H1 (cell line): ENCODE data around the gene GNAO1. TPM values are rescaled to one million over a fixed set of nuclear protein-coding genes. Genes with fewer than 3 reads are reported as not detected.

Source experiments
- CTCF ChIA-PET: fragments of 300-600 bp; sonication (Branson Sonifier 250); formaldehyde crosslinking; loops from one replicate; lab custom pipeline; 2021; ENCODE audit not compliant: partially characterized antibody; lab: Charles Lee
- POLR2A ChIA-PET: fragments of 300-600 bp; sonication (Branson Sonifier 250); formaldehyde crosslinking; loops from one replicate; lab custom pipeline; 2021; ENCODE audit warnings: inconsistent platforms; ENCODE audit not compliant: partially characterized antibody; lab: Charles Lee
- DNase-seq, 2 experiments: peaks; one replicate each; pipeline versions ENCODE4 v3.0.0 to v3.0.0-alpha.2; 2010 to 2022; ENCODE audit warnings: low spot score in 2 of 2, low read depth in 1 of 2, mixed read lengths in 1 of 2
- FAIRE-seq: peaks from 2 replicates; lab custom pipeline; 2011; peaks lifted over from hg19 to GRCh38; lab: Jason Lieb, UNC
- H2AFZ ChIP-seq: 2 replicates; pipeline ENCODE4 v1.8.1; 2012; ENCODE audit warnings: low read length, inconsistent platforms
- H2AK5ac ChIP-seq: 2 replicates; pipeline ENCODE4 v1.6.1; 2013; ENCODE audit warnings: low read depth, low read length
- H2BK120ac ChIP-seq: replicated peaks from 2 replicates; pipeline ENCODE3; 2013; ENCODE audit warnings: low read depth, low read length, inconsistent platforms
- H2BK12ac ChIP-seq: 2 replicates; pipeline ENCODE4 v1.6.1; 2013; ENCODE audit warnings: low read depth, low read length
- H2BK15ac ChIP-seq: 2 replicates; pipeline ENCODE4 v1.6.1; 2013; ENCODE audit warnings: low read length
- H2BK20ac ChIP-seq: 2 replicates; pipeline ENCODE4 v1.6.1; 2013; ENCODE audit warnings: low read length
- H2BK5ac ChIP-seq: 2 replicates; pipeline ENCODE4 v1.6.1; 2013; ENCODE audit warnings: low read depth, low read length
- H3K14ac ChIP-seq: 2 replicates; pipeline ENCODE4 v1.6.1; 2013; ENCODE audit warnings: inconsistent platforms; ENCODE audit not compliant: insufficient read length
- H3K18ac ChIP-seq: 2 replicates; pipeline ENCODE4 v1.6.1; 2013; ENCODE audit warnings: low read length; ENCODE audit errors: extremely low read depth
- H3K23ac ChIP-seq: 2 replicates; pipeline ENCODE4 v1.6.1; 2013; ENCODE audit warnings: inconsistent platforms; ENCODE audit not compliant: insufficient read length
- H3K23me2 ChIP-seq: 2 replicates; pipeline ENCODE4 v1.6.1; 2013; ENCODE audit warnings: low read depth, low read length
- H3K27ac ChIP-seq: 2 replicates; pipeline ENCODE4 v1.6.1; 2011; ENCODE audit warnings: low read depth, low read length, inconsistent platforms
- H3K27me3 ChIP-seq, 4 experiments: replicated peaks in 1 of 4; 1 replicate in 1 of 4; 2 replicates in 3 of 4; pipeline versions ENCODE4 v1.6.1 to v1.8.1; 2011 to 2013; ENCODE audit warnings: low read length in 3 of 4, mild to moderate bottlenecking in 3 of 4, inconsistent platforms in 2 of 4, mixed read lengths in 2 of 4, moderate library complexity in 1 of 4; ENCODE audit not compliant: control insufficient read depth in 3 of 4, insufficient read depth in 3 of 4; ENCODE audit errors: extremely low read depth in 1 of 4
- H3K36me3 ChIP-seq, 4 experiments: 2 replicates each; pipeline versions ENCODE4 v1.6.1 to v1.8.1; 2011 to 2013; ENCODE audit warnings: mild to moderate bottlenecking in 4 of 4, low read length in 3 of 4, moderate library complexity in 2 of 4, control low read depth in 1 of 4, inconsistent platforms in 1 of 4; ENCODE audit not compliant: insufficient read depth in 4 of 4, control insufficient read depth in 2 of 4
- H3K4ac ChIP-seq: replicated peaks from 2 replicates; pipeline ENCODE3; 2013; ENCODE audit warnings: low read length, low read depth, mixed read lengths, inconsistent platforms; ENCODE audit not compliant: insufficient read length
- H3K4me1 ChIP-seq, 4 experiments: replicated peaks in 1 of 4; 1 replicate in 1 of 4; 2 replicates in 3 of 4; pipeline versions ENCODE4 v1.6.1 to v1.8.1; 2011 to 2013; ENCODE audit warnings: low read length in 3 of 4, inconsistent platforms in 2 of 4, mixed read lengths in 1 of 4; ENCODE audit not compliant: insufficient read depth in 4 of 4, control insufficient read depth in 3 of 4
- H3K4me2 ChIP-seq, 2 experiments: 2 replicates each; pipeline versions ENCODE4 v1.6.1 to v1.8.1; 2011 to 2013; ENCODE audit warnings: low read depth in 2 of 2, low read length in 2 of 2, control low read depth in 1 of 2, inconsistent platforms in 1 of 2, mild to moderate bottlenecking in 1 of 2; ENCODE audit not compliant: insufficient read depth in 1 of 2
- H3K4me3 ChIP-seq, 4 experiments: fragments of 200-600, 300-600 bp in 1 of 4; sonication (generic), shearing (Covaris generic), sonication (Bioruptor Twin) in 1 of 4; 2 replicates each; pipeline versions ENCODE4 v1.5.1 to v1.8.1; 2011 to 2016; ENCODE audit warnings: low read length in 4 of 4, low read depth in 3 of 4, control low read depth in 2 of 4, inconsistent platforms in 2 of 4, mild to moderate bottlenecking in 2 of 4, mixed read lengths in 1 of 4, moderate library complexity in 1 of 4; ENCODE audit not compliant: insufficient read depth in 2 of 4; ENCODE audit errors: extremely low read depth in 1 of 4
- H3K56ac ChIP-seq: replicated peaks from 2 replicates; pipeline ENCODE3; 2013; ENCODE audit warnings: low read depth, mild to moderate bottlenecking, mixed read lengths, low read length, inconsistent platforms; ENCODE audit not compliant: insufficient read length
- H3K79me1 ChIP-seq: 2 replicates; pipeline ENCODE4 v1.6.1; 2013; ENCODE audit warnings: low read depth, low read length, control low read depth
- H3K79me2 ChIP-seq, 2 experiments: 2 replicates each; pipeline versions ENCODE4 v1.6.1 to v1.8.1; 2012 to 2013; ENCODE audit warnings: low read length in 2 of 2, mild to moderate bottlenecking in 2 of 2, inconsistent platforms in 1 of 2; ENCODE audit not compliant: insufficient read depth in 2 of 2, control insufficient read depth in 1 of 2
- H3K9ac ChIP-seq, 4 experiments: replicated peaks in 1 of 4; 1 replicate in 1 of 4; 2 replicates in 3 of 4; pipeline versions ENCODE4 v1.6.1 to v1.8.1; 2011 to 2013; ENCODE audit warnings: low read depth in 3 of 4, low read length in 3 of 4, control low read depth in 2 of 4, mild to moderate bottlenecking in 2 of 4, moderate library complexity in 2 of 4, inconsistent platforms in 1 of 4; ENCODE audit errors: extremely low read depth in 1 of 4
- H3K9me3 ChIP-seq, 2 experiments: 2 replicates each; pipeline versions ENCODE4 v1.6.1 to v1.8.1; 2012 to 2013; ENCODE audit warnings: mild to moderate bottlenecking in 2 of 2, moderate library complexity in 2 of 2, control low read depth in 1 of 2, inconsistent platforms in 1 of 2, low read depth in 1 of 2, low read length in 1 of 2, mixed read lengths in 1 of 2; ENCODE audit not compliant: insufficient read depth in 2 of 2
- H4K20me1 ChIP-seq, 2 experiments: replicated peaks in 1 of 2; 2 replicates each; pipeline versions ENCODE3 to v1.8.1; 2011 to 2013; ENCODE audit warnings: inconsistent platforms in 2 of 2, low read length in 2 of 2, mild to moderate bottlenecking in 1 of 2; ENCODE audit not compliant: insufficient read depth in 2 of 2, control insufficient read depth in 1 of 2
- H4K5ac ChIP-seq: 2 replicates; pipeline ENCODE4 v1.6.1; 2013; ENCODE audit warnings: low read length, low read depth, mixed read lengths, inconsistent platforms; ENCODE audit not compliant: insufficient read length
- H4K8ac ChIP-seq: 2 replicates; pipeline ENCODE4 v1.8.0; 2013; ENCODE audit warnings: mild to moderate bottlenecking, moderate library complexity, low read length, inconsistent platforms; ENCODE audit not compliant: insufficient read depth; ENCODE audit errors: extremely low read depth
- H4K91ac ChIP-seq: replicated peaks from 2 replicates; pipeline ENCODE3; 2013; ENCODE audit warnings: low read length, mixed read lengths, inconsistent platforms; ENCODE audit not compliant: insufficient read length
- BCL11A ChIP-seq, 2 experiments: IDR thresholded peaks; one replicate each; pipeline ENCODE4 v1.6.1; 2011; ENCODE audit warnings: low read depth in 2 of 2, low read length in 2 of 2, mild to moderate bottlenecking in 2 of 2
- EZH2 ChIP-seq: fragments of 200-600 bp; sonication (generic); IDR thresholded peaks from 2 replicates; pipeline ENCODE4 v1.7.1; 2012; ENCODE audit warnings: low read depth, mild to moderate bottlenecking, moderate library complexity, low read length, inconsistent platforms; ENCODE audit not compliant: severe bottlenecking
- KDM1A ChIP-seq: fragments of 200-600, 300-600 bp; sonication (generic); IDR thresholded peaks from 2 replicates; pipeline ENCODE4 v1.7.1; 2016; ENCODE audit warnings: mild to moderate bottlenecking, low read length, borderline replicate concordance
- NRF1 ChIP-seq: IDR thresholded peaks from 2 replicates; pipeline ENCODE4 v1.6.1; 2011; ENCODE audit warnings: mild to moderate bottlenecking, low read depth, low read length, improper control_type of control experiment
- RAD21 ChIP-seq, 2 experiments: IDR thresholded peaks in 1 of 2; conservative IDR thresholded peaks in 1 of 2; 2 replicates each; pipeline ENCODE4 v1.6.1; 2011; ENCODE audit warnings: low read depth in 2 of 2, low read length in 2 of 2, improper control_type of control experiment in 1 of 2, inconsistent platforms in 1 of 2, mild to moderate bottlenecking in 1 of 2, moderate library complexity in 1 of 2
- SUZ12 ChIP-seq: fragments of 200-600 bp; sonication (generic); IDR thresholded peaks from 2 replicates; pipeline ENCODE4 v1.6.1; 2012; ENCODE audit warnings: mild to moderate bottlenecking, inconsistent platforms, low read length, moderate library complexity, mixed read lengths
- WGBS, 2 experiments: shearing (Covaris generic) in 1 of 2; methylation state at CpG; one replicate each; pipeline versions ENCODE4 v1.1.6 to v1.1.7; 2013 to 2015; ENCODE audit warnings: low lambda C conversion rate in 2 of 2, mixed read lengths in 2 of 2, inconsistent platforms in 1 of 2, low coverage in 1 of 2, missing lambda C conversion rate in 1 of 2; ENCODE audit not compliant: insufficient replicate concordance in 2 of 2, insufficient coverage in 1 of 2, insufficient read length in 1 of 2; ENCODE audit errors: extremely low coverage in 1 of 2, missing lambda C conversion rate in 1 of 2; 5-methylcytosine and 5-hydroxymethylcytosine counted together
- polyA plus RNA-seq, 7 experiments: library from polyadenylated mRNA; depleted of rRNA in 3 of 7; stranded (reverse) in 5 of 7; unstranded in 2 of 7; fragments of >200 nt in 5 of 7; fragments of 200-250 nt in 2 of 7; gene quantifications; 1 replicate in 5 of 7; 2 replicates in 1 of 7; 4 replicates in 1 of 7; pipeline versions ENCODE4 v1.2.1 to v1.2.3, GENCODE V29; 2011 to 2013; ENCODE audit warnings: missing spikeins in 2 of 7, mixed read lengths in 2 of 7
- total RNA-seq: library from RNA; stranded (reverse); fragmentation: NEBNext Ultra II Directional; extraction: Animal tissue kit (Norgen Biotek cat#: 25700); gene quantifications from 2 replicates; pipeline ENCODE4 v1.2.1, GENCODE V29; 2021

GNAO1 gene
- total and polyA plus RNA-seq, 2 of the 8 experiments (the other 6 are each of a cell fraction or from before 2014, with no cell fraction given): 6.7 to 34.4 TPM

DNA sequence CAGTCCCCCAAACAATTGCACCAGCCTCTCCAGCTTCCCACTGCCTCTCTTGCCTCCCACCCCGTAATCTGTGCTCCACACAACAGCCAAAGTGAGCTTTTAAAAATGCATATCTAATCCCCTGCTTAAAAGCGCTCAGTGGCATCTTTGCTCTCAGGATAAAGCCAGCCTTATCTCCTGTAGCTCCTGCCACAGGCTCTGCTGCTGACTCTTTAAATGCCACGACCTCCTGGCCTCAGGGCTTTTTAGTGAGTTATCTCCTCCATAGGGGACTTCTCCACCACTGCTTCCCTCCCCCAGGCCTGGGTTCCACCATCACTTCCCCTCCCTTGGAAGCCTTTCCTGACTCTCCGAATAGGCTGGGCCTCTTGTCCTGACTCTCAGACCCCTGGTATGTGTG is 98.6 kb downstream of the GNAO1 start:
- CTCF ChIA-PET: interaction anchor here (0.8 to 2.1 kb wide), 7 partner anchors 9 to 29 kb away, joined by 3 to 8 read pairs (median 4); no protein-coding TSS in a partner anchor
- H3K79me2 ChIP-seq: no peaks in the 10 kb centered on the region
- no peak for FAIRE-seq

More for the DNA sequence above, 98.6 kb downstream of the GNAO1 start:
- no peak overlapping the region for H3K27ac ChIP-seq
- no peak overlapping the region for H3K23ac ChIP-seq
- 71% methylated on average over 4 of the region's 4 CpGs; no CpG with 5 or more reads in 1 of the 2 experiments for WGBS, 2 experiments
- 0 out of 2 replicates have a peak overlapping the region, but pooled peaks have one; percentile 32 for H3K18ac ChIP-seq
- no peak overlapping the region for H2AK5ac ChIP-seq
- H3K4me2 ChIP-seq: no peak overlapping the region
- no peak overlapping the region for H3K9ac ChIP-seq
- no peak overlapping the region for H2BK120ac ChIP-seq
- no peaks in the 10 kb centered on the region; the same call in 1 of the 2 replicates for H3K23me2 ChIP-seq
- H3K4me1 ChIP-seq: peaks cover 0 to 5% (median 3%) of the 10 kb centered on the region in 4 experiments; a peak in 5 of 7 replicates
- no peak overlapping the region for H3K14ac ChIP-seq
- no peak overlapping the region for H2BK20ac ChIP-seq
- H3K4ac ChIP-seq: no peak overlapping the region
- H3K4me3 ChIP-seq: no peak overlapping the region
- H3K56ac ChIP-seq: no peak overlapping the region
- no peaks in the 10 kb centered on the region for H3K36me3 ChIP-seq
- no peaks in the 10 kb centered on the region for H3K79me1 ChIP-seq
- no peak overlapping the region for H4K8ac ChIP-seq
- POLR2A ChIA-PET: no interaction called here
- H2BK12ac ChIP-seq: 0 out of 2 replicates have a peak overlapping the region, but pooled peaks have one; percentile 13
- H4K5ac ChIP-seq: no peak overlapping the region
- no peak overlapping the region for H2AFZ ChIP-seq
- no peaks in the 10 kb centered on the region for H4K20me1 ChIP-seq
- H4K91ac ChIP-seq: no peak overlapping the region
- no peaks in the 10 kb centered on the region for H3K9me3 ChIP-seq
- no peaks in the 10 kb centered on the region; a peak in 1 of 7 replicates for H3K27me3 ChIP-seq
- DNase-seq: no peak
- no peak overlapping the region for H2BK15ac ChIP-seq
- TF ChIP-seq BCL11A (IDR thresholded peaks at IDR 0.05; ENCODE audit: low read depth in 2 of 2, low read length in 2 of 2) (no peak), KDM1A (no peak), RAD21 (IDR thresholded peaks at IDR 0.05 in 1 of 2, conservative IDR thresholded peaks at IDR 0.05 in 1 of 2; ENCODE audit: low read depth in 2 of 2, low read length in 2 of 2) (no peak), NRF1 (no peak), SUZ12 (no peak), EZH2 (no peak)
- no peak overlapping the region for H2BK5ac ChIP-seq
